ENCODE results near the gene CDH26. TPM values are rescaled to one million over a fixed set of nuclear protein-coding genes. Genes with fewer than 3 reads are reported as not detected.

Gene CDH26
- total RNA-seq, 1 experiment from 2014 or later = 1.0 TPM

Other genes starting within 250 kb of the CDH26 start
- gene SYCP2, start 24.8 kb upstream of the CDH26 start, total RNA-seq (2021) = 0.31 to 0.69 TPM (median 0.55 TPM) in 3 replicates
- 2.4 to 3.6 TPM (median 3.2 TPM) in 3 replicates for gene PPP1R3D, start 18.1 kb upstream of the CDH26 start, total RNA-seq (2021)
- 14.8 to 17.9 TPM (median 16.0 TPM) in 3 replicates for gene FAM217B, start 18.0 kb upstream of the CDH26 start, total RNA-seq (2021)

Measured in WTC11 (cell line).